Upper lobe of left lung (tissue), 6 donors: ENCODE results near the gene SLC6A3. TPM values are rescaled to one million over a fixed set of nuclear protein-coding genes. Genes with fewer than 3 reads are reported as not detected.

ENCODE experiments used
- ATAC-seq, 2 donors: fragments of 200-7000 bp; cut with Tn5 transposase; one replicate each; pipeline ENCODE4 v1.9.1; 2022; ENCODE audit warnings: mild to moderate bottlenecking in 2 of 2, moderate library complexity in 2 of 2; ENCODE audit not compliant: low FRiP score in 2 of 2
- DNase-seq, 2 donors: peaks; one replicate each; pipeline ENCODE4 v3.0.0-alpha.2; 2019 to 2020
- H3K27ac ChIP-seq, 4 donors: fragments of 200-600 bp; sonication (generic); one replicate each; pipeline ENCODE4 v1.5.1; 2016 to 2019
- H3K27me3 ChIP-seq, 4 donors: fragments of 200-600 bp; sonication (generic); one replicate each; pipeline ENCODE4 v1.5.1; 2017 to 2019
- H3K36me3 ChIP-seq, 4 donors: fragments of 200-600 bp; sonication (generic); one replicate each; pipeline ENCODE4 v1.5.1; 2016 to 2019
- H3K4me1 ChIP-seq, 4 donors: fragments of 200-600 bp; sonication (generic); one replicate each; pipeline ENCODE4 v1.5.1; 2018 to 2019
- H3K4me3 ChIP-seq, 4 donors: fragments of 200-600 bp; sonication (generic); one replicate each; pipeline ENCODE4 v1.5.1; 2017 to 2019; ENCODE audit warnings: mild to moderate bottlenecking in 2 of 4, moderate library complexity in 1 of 4
- H3K9me3 ChIP-seq, 4 donors: fragments of 200-600 bp; sonication (generic); one replicate each; pipeline ENCODE4 v1.5.1; 2018 to 2019
- CTCF ChIP-seq, 6 experiments: fragments of 450-650 bp in 4 of 6; fragments of 200-600 bp in 2 of 6; sonication (generic) in 2 of 6; IDR thresholded peaks; one replicate each; pipeline ENCODE4 v1.5.1; 2016 to 2019; ENCODE audit warnings: antibody characterized with exemption in 6 of 6
- EP300 ChIP-seq, 4 donors: sonication (generic); formaldehyde crosslinking; IDR thresholded peaks; one replicate each; pipeline ENCODE4 v1.5.1; 2017; ENCODE audit warnings: antibody characterized with exemption in 4 of 4, control low read depth in 2 of 4
- POLR2A ChIP-seq, 4 donors: fragments of 450-650 bp; IDR thresholded peaks; one replicate each; pipeline ENCODE4 v1.5.1; 2016 to 2017; ENCODE audit warnings: antibody characterized with exemption in 4 of 4, mild to moderate bottlenecking in 2 of 4
- POLR2AphosphoS5 ChIP-seq, 2 donors: sonication (generic); formaldehyde crosslinking; IDR thresholded peaks; one replicate each; pipeline ENCODE4 v1.5.1; 2017; ENCODE audit warnings: antibody characterized with exemption in 2 of 2
- WGBS, 2 donors: methylation state at CpG; one replicate each; pipeline ENCODE4 v1.1.5; 2017 to 2018; 5-methylcytosine and 5-hydroxymethylcytosine counted together
- total RNA-seq, 6 donors: library from RNA; depleted of rRNA in 4 of 6; stranded (reverse); fragments of >200 nt in 4 of 6; gene quantifications; one replicate each; pipeline versions ENCODE4 v1.1.0 to v1.2.1, GENCODE V29; 2016 to 2021
- donor health status: DM: no; HTN: no; CAD: no; lungs with moderate emphysema.
- donor health status: DM: no; HTN: yes; CAD: no; lungs with severe emphysema.

The SLC6A3 gene
- total RNA-seq, 6 donors from 2014 or later, result 0.15 to 1.2 (median 0.36) TPM; not detected in 2

- Histone ChIP-seq H3K27me3 (no peaks in the 10 kb centered on the region), H3K27ac (no peak overlapping the region), H3K9me3 (no peaks in the 10 kb centered on the region), H3K36me3 (peaks cover 22 to 93% (median 70%) of the 10 kb centered on the region in 4 donors), H3K4me3 (no peak overlapping the region), H3K4me1 (peaks cover 0 to 8% (median 2%) of the 10 kb centered on the region in 4 donors)
- TF ChIP-seq EP300 (IDR thresholded peaks at IDR 0.05) (no peak), POLR2AphosphoS5 (IDR thresholded peaks at IDR 0.05) (no peak), CTCF (IDR thresholded peaks at IDR 0.05) (no peak), POLR2A (IDR thresholded peaks at IDR 0.05) (no peak)
- DNase-seq (no peak), ATAC-seq (no peak)
- WGBS, 2 donors, result 90 to 95% methylated on average over 2 to 15 of the region's 15 CpGs
Measured at GRCh38 chr5:1485579-1486118, 40.4 kb upstream of the SLC6A3 start.

- Histone ChIP-seq H3K9me3 (no peaks in the 10 kb centered on the region), H3K4me3 (no peak overlapping the region), H3K27me3 (no peaks in the 10 kb centered on the region), H3K36me3 (peaks cover 22 to 93% (median 63%) of the 10 kb centered on the region in 4 donors), H3K27ac (no peak overlapping the region), H3K4me1 (peaks cover 0 to 10% (median 3%) of the 10 kb centered on the region in 4 donors)
- peak in 1 of 2 donors; percentile 61 for DNase-seq
- WGBS, 2 donors, result 89 to 93% methylated on average over 15 to 19 of the region's 20 CpGs
- TF ChIP-seq EP300 (IDR thresholded peaks at IDR 0.05), result no peak
- no peak for TF ChIP-seq POLR2AphosphoS5 (IDR thresholded peaks at IDR 0.05)
- TF ChIP-seq CTCF (IDR thresholded peaks at IDR 0.05), result no peak
- no peak for TF ChIP-seq POLR2A (IDR thresholded peaks at IDR 0.05)
- no peak for ATAC-seq
Measured at GRCh38 chr5:1484730-1485578, 39.7 kb upstream of the SLC6A3 start.

- no peak for TF ChIP-seq POLR2A (IDR thresholded peaks at IDR 0.05)
- TF ChIP-seq POLR2AphosphoS5 (IDR thresholded peaks at IDR 0.05), result no peak
- TF ChIP-seq EP300 (IDR thresholded peaks at IDR 0.05), result no peak
- TF ChIP-seq CTCF (IDR thresholded peaks at IDR 0.05), result no peak
- H3K36me3 ChIP-seq, result peaks cover 22 to 90% (median 59%) of the 10 kb centered on the region in 4 donors
Measured at GRCh38 chr5:1483856-1484729, 38.9 kb upstream of the SLC6A3 start.

GRCh38 chr5:1483064-1483463, 37.8 kb upstream of the SLC6A3 start:
- no peak overlapping the region for H3K4me3 ChIP-seq
- DNase-seq (no peak), ATAC-seq (no peak)
- H3K36me3 ChIP-seq, result peaks cover 25 to 90% (median 60%) of the 10 kb centered on the region in 4 donors
- TF ChIP-seq EP300 (IDR thresholded peaks at IDR 0.05) (no peak), POLR2AphosphoS5 (IDR thresholded peaks at IDR 0.05) (no peak), CTCF (IDR thresholded peaks at IDR 0.05) (no peak), POLR2A (IDR thresholded peaks at IDR 0.05) (no peak)
- no peaks in the 10 kb centered on the region for H3K9me3 ChIP-seq
- H3K27ac ChIP-seq, result no peak overlapping the region
- H3K27me3 ChIP-seq, result no peaks in the 10 kb centered on the region
- H3K4me1 ChIP-seq, result peaks cover 0 to 6% (median 2%) of the 10 kb centered on the region in 4 donors
- WGBS, 2 donors, result 95% methylated on average over 12 to 13 of the region's 13 CpGs

More at GRCh38 chr5:1483856-1484729, 38.9 kb upstream of the SLC6A3 start:
- ATAC-seq (no peak), DNase-seq (peak in 1 of 2 donors; percentile 77)
- H3K27ac ChIP-seq, result no peak overlapping the region
- 92 to 93% methylated on average over 19 to 30 of the region's 33 CpGs for WGBS, 2 donors
- H3K9me3 ChIP-seq, result no peaks in the 10 kb centered on the region
- H3K4me1 ChIP-seq, result peaks cover 0 to 6% (median 5%) of the 10 kb centered on the region in 4 donors
- no peak overlapping the region for H3K4me3 ChIP-seq
- no peaks in the 10 kb centered on the region for H3K27me3 ChIP-seq
